GM12874 (cell line): ENCODE measurements around the gene FCER1G.

Experiments
- CTCF ChIP-seq: IDR thresholded peaks from 2 replicates; pipeline ENCODE4 v1.5.1; 2011; ENCODE audit warnings: low read depth, mild to moderate bottlenecking, control low read depth, low read length, moderate library complexity; ENCODE audit not compliant: insufficient read depth

The FCER1G gene

GRCh38 chr1:161215076-161215475 is at the start of gene FCER1G:
FCER1G (plus strand) TSS chr1:161215295; CDS start chr1:161215322, 27 bp downstream.
- TF ChIP-seq CTCF, result no peak

GRCh38 chr1:161165742-161166668 is 49.1 kb upstream of the FCER1G start, which contains the start of gene PPOX:
PPOX (plus strand) TSS chr1:161166426; CDS start chr1:161166848, 422 bp downstream.
- TF ChIP-seq CTCF, result peak; percentile 67

- no peak for TF ChIP-seq CTCF
Measured at GRCh38 chr1:161166669-161167548, 48.2 kb upstream of the FCER1G start.

GRCh38 chr1:161168906-161169305 is 46.2 kb upstream of the FCER1G start:
- TF ChIP-seq CTCF, result no peak

- no peak for TF ChIP-seq CTCF
Measured at GRCh38 chr1:161171191-161171590, 43.9 kb upstream of the FCER1G start.

GRCh38 chr1:161171696-161172095 is 43.4 kb upstream of the FCER1G start:
- no peak for TF ChIP-seq CTCF

GRCh38 chr1:161172349-161172748 is 42.7 kb upstream of the FCER1G start:
- TF ChIP-seq CTCF, result no peak
